Bronchial epithelial cell (primary cell): ENCODE results near the gene RXYLT1. TPM values are rescaled to one million over a fixed set of nuclear protein-coding genes. Genes with fewer than 3 reads are reported as not detected.

Experiments
- DNase-seq: peaks from one replicate; pipeline ENCODE4 v3.0.0-alpha.2; 2010; ENCODE audit warnings: low read depth
- FAIRE-seq: peaks from 2 replicates; lab custom pipeline; 2011; peaks lifted over from hg19 to GRCh38; lab: Jason Lieb, UNC
- H3K27me3 ChIP-seq: 2 replicates; pipeline ENCODE4 v1.5.1; 2011; ENCODE audit warnings: low read length; ENCODE audit not compliant: control insufficient read depth, insufficient read depth
- H3K36me3 ChIP-seq: 2 replicates; pipeline ENCODE4 v1.5.1; 2011; ENCODE audit warnings: low read length; ENCODE audit not compliant: control insufficient read depth, insufficient read depth
- H3K4me3 ChIP-seq: 2 replicates; pipeline ENCODE4 v1.5.1; 2011; ENCODE audit warnings: mild to moderate bottlenecking, low read depth, low read length, control low read depth
- total RNA-seq: library from RNA; depleted of rRNA; stranded (reverse); fragments of >200 nt; gene quantifications from 2 replicates; pipeline ENCODE4 v1.2.1, GENCODE V29; 2014
- TF ChIP-seq, protein P1 (sequence below): IDR thresholded peaks from 2 replicates; pipeline ENCODE4 v1.5.1; 2011; ENCODE audit warnings: mild to moderate bottlenecking, moderate library complexity, low read length, control low read depth, inconsistent platforms; ENCODE audit not compliant: insufficient read depth, severe bottlenecking

The RXYLT1 gene
- total RNA-seq, 1 donor from 2014 or later = 18.7 TPM

DNA sequence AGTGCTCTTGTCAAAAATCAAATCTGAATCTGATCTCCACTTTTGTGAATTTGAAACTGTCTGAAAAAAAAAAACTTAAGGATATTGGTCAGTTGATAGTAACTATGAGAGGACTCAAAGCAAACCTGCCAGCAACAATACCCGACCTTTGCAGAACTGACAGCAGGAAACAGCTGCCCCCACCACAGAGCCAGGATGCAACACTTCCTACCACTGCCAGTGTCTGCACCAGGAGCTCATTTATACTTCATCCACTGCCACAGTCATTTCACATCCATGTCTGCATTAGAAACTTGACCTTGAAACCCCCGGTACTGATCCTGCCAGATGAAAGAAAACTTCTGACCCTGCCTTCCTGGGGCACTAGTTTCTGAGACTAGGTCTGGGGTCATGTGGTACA, 27.4 kb upstream of the RXYLT1 start:
- TF ChIP-seq, protein P1, sequence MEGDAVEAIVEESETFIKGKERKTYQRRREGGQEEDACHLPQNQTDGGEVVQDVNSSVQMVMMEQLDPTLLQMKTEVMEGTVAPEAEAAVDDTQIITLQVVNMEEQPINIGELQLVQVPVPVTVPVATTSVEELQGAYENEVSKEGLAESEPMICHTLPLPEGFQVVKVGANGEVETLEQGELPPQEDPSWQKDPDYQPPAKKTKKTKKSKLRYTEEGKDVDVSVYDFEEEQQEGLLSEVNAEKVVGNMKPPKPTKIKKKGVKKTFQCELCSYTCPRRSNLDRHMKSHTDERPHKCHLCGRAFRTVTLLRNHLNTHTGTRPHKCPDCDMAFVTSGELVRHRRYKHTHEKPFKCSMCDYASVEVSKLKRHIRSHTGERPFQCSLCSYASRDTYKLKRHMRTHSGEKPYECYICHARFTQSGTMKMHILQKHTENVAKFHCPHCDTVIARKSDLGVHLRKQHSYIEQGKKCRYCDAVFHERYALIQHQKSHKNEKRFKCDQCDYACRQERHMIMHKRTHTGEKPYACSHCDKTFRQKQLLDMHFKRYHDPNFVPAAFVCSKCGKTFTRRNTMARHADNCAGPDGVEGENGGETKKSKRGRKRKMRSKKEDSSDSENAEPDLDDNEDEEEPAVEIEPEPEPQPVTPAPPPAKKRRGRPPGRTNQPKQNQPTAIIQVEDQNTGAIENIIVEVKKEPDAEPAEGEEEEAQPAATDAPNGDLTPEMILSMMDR = no peak
- Histone ChIP-seq H3K4me3 (no peak overlapping the region), H3K27me3 (peaks cover 2% of the 10 kb centered on the region), H3K36me3 (no peaks in the 10 kb centered on the region)
- DNase-seq (no peak), FAIRE-seq (no peak)

DNA sequence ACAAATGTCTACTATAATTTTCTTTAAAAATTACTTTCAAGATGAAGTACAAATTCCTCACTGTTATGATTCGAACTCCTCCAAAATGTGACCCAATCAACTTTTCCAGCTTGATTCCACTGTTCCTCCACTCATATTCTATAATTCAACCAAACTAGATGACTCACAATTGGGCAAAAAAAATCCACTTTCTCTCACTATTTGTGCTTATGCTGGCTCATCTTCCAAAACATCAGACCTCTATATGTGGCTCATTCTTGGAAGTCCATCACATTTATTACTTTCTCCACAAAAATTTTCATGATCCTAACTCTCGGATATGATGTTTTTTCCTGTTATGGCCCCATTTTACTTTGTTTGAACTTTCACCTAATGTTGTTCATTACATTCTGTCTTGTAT, 26.9 kb upstream of the RXYLT1 start:
- TF ChIP-seq, protein P1 = no peak
- Histone ChIP-seq H3K4me3 (no peak overlapping the region), H3K36me3 (no peaks in the 10 kb centered on the region), H3K27me3 (peaks cover 2% of the 10 kb centered on the region)
- FAIRE-seq (no peak), DNase-seq (no peak)

DNA sequence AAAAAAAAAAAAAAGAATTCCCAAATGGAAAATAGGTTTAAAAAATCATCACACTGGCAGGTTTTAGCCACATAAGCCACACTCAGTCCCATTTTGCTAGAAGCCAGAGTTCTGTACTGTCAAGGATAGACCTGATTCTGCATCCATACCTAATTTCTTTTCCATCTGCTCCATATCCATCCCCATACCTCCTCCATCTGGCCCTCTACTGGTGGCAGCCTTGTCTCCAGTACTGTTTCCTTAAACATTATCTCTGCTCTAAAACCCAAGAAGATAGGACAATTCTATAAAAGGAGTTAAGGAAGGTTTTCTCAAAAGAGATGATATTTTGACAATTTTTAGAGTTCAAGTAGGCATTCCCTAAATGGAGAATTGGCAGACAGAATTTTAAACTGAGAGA, 26.0 kb upstream of the RXYLT1 start:
- TF ChIP-seq, protein P1 = peak; percentile 4
- DNase-seq = peak; percentile 4

DNA sequence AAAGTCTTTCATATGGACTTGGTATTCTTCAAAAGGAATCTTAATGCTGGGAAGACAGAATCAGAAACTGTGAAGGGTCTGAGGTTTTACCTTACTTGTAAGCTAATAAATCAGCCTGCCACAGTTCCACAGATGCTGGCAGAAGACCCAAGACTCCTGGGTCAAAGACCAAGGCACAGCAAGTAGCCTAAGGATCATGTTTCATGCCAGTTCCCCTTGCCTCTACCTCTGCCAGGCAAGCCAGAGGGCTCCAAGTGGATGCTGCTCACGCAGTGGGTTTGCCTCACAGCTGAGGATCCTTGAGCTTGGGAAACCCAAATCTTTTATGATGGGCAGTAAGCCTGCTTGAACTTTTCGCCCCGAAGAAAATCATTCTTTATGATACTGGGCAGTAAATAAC, 15.2 kb upstream of the RXYLT1 start:
- DNase-seq (no peak), FAIRE-seq (no peak)
- Histone ChIP-seq H3K27me3 (peaks cover 2% of the 10 kb centered on the region), H3K4me3 (no peak overlapping the region), H3K36me3 (no peaks in the 10 kb centered on the region)
- TF ChIP-seq, protein P1 = no peak

More for the DNA sequence above, 26.0 kb upstream of the RXYLT1 start:
- peaks cover 2% of the 10 kb centered on the region for H3K27me3 ChIP-seq
- no peak for FAIRE-seq
- H3K4me3 ChIP-seq = no peak overlapping the region
- H3K36me3 ChIP-seq = no peaks in the 10 kb centered on the region

DNA sequence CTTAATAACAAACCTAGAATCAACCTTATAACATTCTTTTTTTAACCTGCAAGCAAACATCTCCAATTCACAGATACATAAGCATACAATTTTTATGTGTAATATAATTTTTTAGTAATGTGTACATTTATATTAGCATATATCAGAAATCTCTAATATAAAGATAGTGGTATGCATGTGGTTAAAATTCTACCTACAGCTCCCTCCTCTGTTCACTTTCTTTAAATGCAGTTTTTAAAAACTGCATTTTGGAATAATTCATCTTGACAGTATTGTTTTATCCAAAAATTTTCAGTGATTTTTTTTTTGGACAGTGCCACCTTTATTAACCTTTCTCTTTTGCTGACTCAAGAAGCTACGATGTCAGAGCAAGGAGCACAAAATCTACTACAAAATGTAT, 13.2 kb upstream of the RXYLT1 start:
- H3K36me3 ChIP-seq = no peaks in the 10 kb centered on the region
- H3K4me3 ChIP-seq = no peak overlapping the region
- TF ChIP-seq, protein P1 = no peak
- no peak for DNase-seq
- FAIRE-seq = no peak
- H3K27me3 ChIP-seq = no peaks in the 10 kb centered on the region

DNA sequence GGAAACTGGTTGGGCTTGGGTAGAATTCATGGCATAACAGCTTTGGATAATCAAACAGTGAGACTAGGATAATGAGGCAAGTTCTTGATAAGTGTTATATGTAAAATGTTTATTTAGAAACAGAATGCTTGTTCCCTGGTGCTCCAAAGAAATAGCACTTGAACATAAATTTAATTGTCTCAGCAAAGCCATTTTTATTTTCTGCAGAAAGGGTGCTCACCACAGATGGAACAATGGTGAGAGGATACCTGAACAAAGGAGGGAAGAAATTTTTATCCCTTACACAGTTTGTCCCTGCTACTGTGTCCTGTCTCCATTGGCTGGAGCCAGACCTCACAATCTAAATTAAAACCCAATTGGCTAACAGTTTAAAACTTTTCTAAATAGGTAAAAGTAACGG, 9.3 kb upstream of the RXYLT1 start:
- FAIRE-seq = no peak

More for the DNA sequence above, 9.3 kb upstream of the RXYLT1 start:
- Histone ChIP-seq H3K27me3 (no peaks in the 10 kb centered on the region), H3K36me3 (no peaks in the 10 kb centered on the region), H3K4me3 (no peak overlapping the region)
- DNase-seq = no peak
- TF ChIP-seq, protein P1 = no peak
